Measurements from ENCODE around the gene OR2A1. TPM values are rescaled to one million over a fixed set of nuclear protein-coding genes. Genes with fewer than 3 reads are reported as not detected.
"Not testable (repeated sequence)": the region's sequence is repeated elsewhere in the genome, so short reads cannot be mapped to it uniquely, and the experiment has no call there.

The OR2A1 gene, protein sequence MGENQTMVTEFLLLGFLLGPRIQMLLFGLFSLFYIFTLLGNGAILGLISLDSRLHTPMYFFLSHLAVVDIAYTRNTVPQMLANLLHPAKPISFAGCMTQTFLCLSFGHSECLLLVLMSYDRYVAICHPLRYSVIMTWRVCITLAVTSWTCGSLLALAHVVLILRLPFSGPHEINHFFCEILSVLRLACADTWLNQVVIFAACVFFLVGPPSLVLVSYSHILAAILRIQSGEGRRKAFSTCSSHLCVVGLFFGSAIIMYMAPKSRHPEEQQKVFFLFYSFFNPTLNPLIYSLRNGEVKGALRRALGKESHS
- total RNA-seq (under 1 TPM in 1 of 2 donors, not detected in 1; under 0.01 TPM), polyA plus RNA-seq (under 1 TPM; 0.01 to 0.08 TPM)

DNA sequence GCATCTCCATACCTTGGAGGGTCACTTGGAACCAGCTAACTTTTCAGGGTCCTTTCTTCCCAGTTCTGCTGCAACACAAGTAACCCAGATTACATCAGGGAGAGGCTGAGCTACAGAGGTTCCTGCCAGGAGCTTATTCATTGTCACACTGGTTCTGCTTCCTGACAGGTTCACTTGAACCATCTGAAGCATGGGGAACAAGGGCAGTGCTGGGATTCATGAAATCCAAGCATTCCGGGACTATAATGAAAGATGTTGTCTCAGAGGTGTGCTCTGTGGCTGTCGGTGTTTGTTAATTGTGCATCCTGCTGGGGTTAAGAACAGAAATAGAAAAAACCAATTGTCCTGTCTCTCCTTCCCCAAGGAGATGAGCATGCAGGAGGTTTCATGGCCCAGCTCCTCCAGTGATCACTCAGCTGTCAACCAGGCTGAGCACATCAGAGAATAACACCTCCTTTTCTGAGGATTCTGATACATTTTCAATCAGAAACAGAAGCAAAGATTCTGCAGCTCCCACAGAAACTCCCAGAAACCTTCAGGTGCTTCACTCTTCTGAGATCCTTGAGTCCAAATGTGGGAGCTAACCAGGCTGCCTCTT lies at the start of gene OR2A1:
Gene OR2A1 (plus strand): TSS at position 548 of the 598 bp plus-strand sequence. CDS start 5,706 bp downstream, outside the sequence.
- H3K36me3 ChIP-seq (ENCODE audit: control insufficient read depth in 4 of 4, insufficient read depth in 3 of 4, low read depth in 1 of 4, low read length in 3 of 4); H3K9me3 ChIP-seq (ENCODE audit: control insufficient read depth in 4 of 4, low read length in 3 of 4); H3K4me3 ChIP-seq (ENCODE audit: low read depth in 1 of 3, low read length in 3 of 3); H3K27me3 ChIP-seq (ENCODE audit: control insufficient read depth in 4 of 4, insufficient read depth in 4 of 4, low read length in 3 of 4); H3K9ac ChIP-seq (ENCODE audit: low read depth in 1 of 2, low read length in 2 of 2); H3K4me1 ChIP-seq (ENCODE audit: control insufficient read depth in 4 of 4, insufficient read depth in 4 of 4, low read length in 3 of 4); H3K27ac ChIP-seq (ENCODE audit: low read depth in 1 of 2, low read length in 2 of 2); DNase-seq (ENCODE audit: low spot score): not testable (repeated sequence)
- 93% methylated on average over 1 of the region's 2 CpGs for WGBS

- 96% methylated on average over 6 of the region's 7 CpGs for WGBS
Observed at GRCh38 chr7:144264692-144265091, 47.5 kb upstream of the OR2A1 start, which contains the start of gene OR2A7. Gene OR2A7 (minus strand): TSS chr7:144264792. CDS start chr7:144259628, 5,164 bp downstream.

DNA sequence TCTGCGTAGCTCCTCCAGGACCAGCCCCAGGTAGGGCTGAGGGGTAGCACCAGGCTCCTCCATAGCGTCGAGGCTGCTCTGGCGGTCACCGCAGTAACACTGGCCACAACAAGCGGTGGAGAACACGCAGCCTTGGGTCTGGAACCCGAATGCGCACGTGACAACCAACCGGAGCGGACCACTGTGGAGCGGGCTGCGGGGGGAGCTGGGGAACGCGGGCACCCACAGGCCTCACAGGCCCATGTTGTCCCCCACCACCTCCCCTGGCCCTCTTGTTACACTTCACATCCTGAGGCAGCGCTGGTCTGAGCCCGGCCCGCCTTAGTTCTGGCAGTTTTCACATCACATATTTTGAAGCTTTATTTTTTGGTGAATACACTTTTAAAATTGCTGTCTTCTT lies 43.0 kb upstream of the OR2A1 start, which contains the start of gene CTAGE8:
Gene CTAGE8 (minus strand): TSS at position 101 of the 400 bp plus-strand sequence. CDS start 38 bp downstream, at position 63.
- not testable (repeated sequence) for H3K27me3 ChIP-seq (ENCODE audit: control insufficient read depth in 4 of 4, insufficient read depth in 4 of 4, low read length in 3 of 4); H3K9ac ChIP-seq (ENCODE audit: low read depth in 1 of 2, low read length in 2 of 2); H3K36me3 ChIP-seq (ENCODE audit: control insufficient read depth in 4 of 4, insufficient read depth in 3 of 4, low read depth in 1 of 4, low read length in 3 of 4); H3K4me1 ChIP-seq (ENCODE audit: control insufficient read depth in 4 of 4, insufficient read depth in 4 of 4, low read length in 3 of 4); DNase-seq (ENCODE audit: low spot score); H3K9me3 ChIP-seq (ENCODE audit: control insufficient read depth in 4 of 4, low read length in 3 of 4); H3K27ac ChIP-seq (ENCODE audit: low read depth in 1 of 2, low read length in 2 of 2); H3K4me3 ChIP-seq (ENCODE audit: low read depth in 1 of 3, low read length in 3 of 3)
- WGBS = no CpG with 5 or more reads among the region's 19 CpGs

More at GRCh38 chr7:144264692-144265091, 47.5 kb upstream of the OR2A1 start, which contains the start of gene OR2A7:
- H3K9me3 ChIP-seq (ENCODE audit: control insufficient read depth in 4 of 4, low read length in 3 of 4); DNase-seq (ENCODE audit: low spot score); H3K4me1 ChIP-seq (ENCODE audit: control insufficient read depth in 4 of 4, insufficient read depth in 4 of 4, low read length in 3 of 4); H3K27me3 ChIP-seq (ENCODE audit: control insufficient read depth in 4 of 4, insufficient read depth in 4 of 4, low read length in 3 of 4); H3K4me3 ChIP-seq (ENCODE audit: low read depth in 1 of 3, low read length in 3 of 3); H3K36me3 ChIP-seq (ENCODE audit: control insufficient read depth in 4 of 4, insufficient read depth in 3 of 4, low read depth in 1 of 4, low read length in 3 of 4); H3K27ac ChIP-seq (ENCODE audit: low read depth in 1 of 2, low read length in 2 of 2); H3K9ac ChIP-seq (ENCODE audit: low read depth in 1 of 2, low read length in 2 of 2): not testable (repeated sequence)

DNA sequence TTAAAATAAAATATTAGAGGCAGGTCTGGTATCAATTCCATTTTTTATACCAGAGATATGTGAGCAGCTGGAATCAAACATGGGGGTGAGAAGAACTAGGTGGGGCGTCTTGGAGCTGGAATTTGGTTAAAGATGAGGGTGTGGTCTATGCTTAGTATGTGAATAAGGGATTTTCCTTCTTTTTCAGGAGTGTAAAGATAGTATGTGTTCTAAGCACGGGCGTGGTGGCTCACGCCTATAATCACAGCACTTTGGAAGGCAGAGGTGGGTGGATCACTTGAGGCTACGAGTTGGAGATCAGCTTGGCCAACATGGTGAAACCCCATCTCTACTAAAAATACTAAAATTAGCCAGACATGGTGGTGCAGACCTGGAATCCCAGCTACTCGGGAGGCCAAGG lies 36.9 kb upstream of the OR2A1 start:
- not testable (repeated sequence) for DNase-seq (ENCODE audit: low spot score); H3K9me3 ChIP-seq (ENCODE audit: control insufficient read depth in 4 of 4, low read length in 3 of 4); H3K4me3 ChIP-seq (ENCODE audit: low read depth in 1 of 3, low read length in 3 of 3); H3K27me3 ChIP-seq (ENCODE audit: control insufficient read depth in 4 of 4, insufficient read depth in 4 of 4, low read length in 3 of 4); H3K36me3 ChIP-seq (ENCODE audit: control insufficient read depth in 4 of 4, insufficient read depth in 3 of 4, low read depth in 1 of 4, low read length in 3 of 4); H3K9ac ChIP-seq (ENCODE audit: low read depth in 1 of 2, low read length in 2 of 2); H3K27ac ChIP-seq (ENCODE audit: low read depth in 1 of 2, low read length in 2 of 2); H3K4me1 ChIP-seq (ENCODE audit: control insufficient read depth in 4 of 4, insufficient read depth in 4 of 4, low read length in 3 of 4)
- 93% methylated on average over 4 of the region's 6 CpGs for WGBS

GRCh38 chr7:144280010-144280409 lies 32.2 kb upstream of the OR2A1 start:
- DNase-seq (ENCODE audit: low spot score); H3K9ac ChIP-seq (ENCODE audit: low read depth in 1 of 2, low read length in 2 of 2); H3K4me3 ChIP-seq (ENCODE audit: low read depth in 1 of 3, low read length in 3 of 3); H3K27ac ChIP-seq (ENCODE audit: low read depth in 1 of 2, low read length in 2 of 2); H3K4me1 ChIP-seq (ENCODE audit: control insufficient read depth in 4 of 4, insufficient read depth in 4 of 4, low read length in 3 of 4); H3K9me3 ChIP-seq (ENCODE audit: control insufficient read depth in 4 of 4, low read length in 3 of 4); H3K36me3 ChIP-seq (ENCODE audit: control insufficient read depth in 4 of 4, insufficient read depth in 3 of 4, low read depth in 1 of 4, low read length in 3 of 4); H3K27me3 ChIP-seq (ENCODE audit: control insufficient read depth in 4 of 4, insufficient read depth in 4 of 4, low read length in 3 of 4): not testable (repeated sequence)
- over 99% methylated on average over 3 of the region's 6 CpGs for WGBS

DNA sequence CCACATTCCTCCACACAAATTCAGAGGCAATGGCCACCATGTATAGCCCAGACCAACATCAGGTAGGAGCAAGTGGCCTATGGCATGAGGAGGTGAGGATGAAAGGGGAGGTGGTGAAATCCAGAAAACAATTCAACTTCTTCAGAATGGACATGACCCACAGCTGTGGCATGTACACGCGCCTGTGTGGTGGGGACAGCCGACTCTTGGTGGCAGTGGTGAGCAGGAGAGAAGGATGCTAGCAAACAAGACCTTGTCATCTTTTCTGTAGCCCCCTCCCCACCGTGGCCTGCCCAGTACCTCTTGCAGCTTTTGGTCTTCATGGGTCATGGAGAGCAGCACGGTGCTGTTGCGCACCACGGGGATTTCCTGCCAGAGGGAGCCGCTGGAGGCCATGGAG lies 30.2 kb upstream of the OR2A1 start:
- H3K4me3 ChIP-seq (ENCODE audit: low read depth in 1 of 3, low read length in 3 of 3); H3K9ac ChIP-seq (ENCODE audit: low read depth in 1 of 2, low read length in 2 of 2); H3K27me3 ChIP-seq (ENCODE audit: control insufficient read depth in 4 of 4, insufficient read depth in 4 of 4, low read length in 3 of 4); H3K27ac ChIP-seq (ENCODE audit: low read depth in 1 of 2, low read length in 2 of 2); H3K36me3 ChIP-seq (ENCODE audit: control insufficient read depth in 4 of 4, insufficient read depth in 3 of 4, low read depth in 1 of 4, low read length in 3 of 4); DNase-seq (ENCODE audit: low spot score); H3K4me1 ChIP-seq (ENCODE audit: control insufficient read depth in 4 of 4, insufficient read depth in 4 of 4, low read length in 3 of 4); H3K9me3 ChIP-seq (ENCODE audit: control insufficient read depth in 4 of 4, low read length in 3 of 4): not testable (repeated sequence)
- no CpG with 5 or more reads among the region's 8 CpGs for WGBS

DNA sequence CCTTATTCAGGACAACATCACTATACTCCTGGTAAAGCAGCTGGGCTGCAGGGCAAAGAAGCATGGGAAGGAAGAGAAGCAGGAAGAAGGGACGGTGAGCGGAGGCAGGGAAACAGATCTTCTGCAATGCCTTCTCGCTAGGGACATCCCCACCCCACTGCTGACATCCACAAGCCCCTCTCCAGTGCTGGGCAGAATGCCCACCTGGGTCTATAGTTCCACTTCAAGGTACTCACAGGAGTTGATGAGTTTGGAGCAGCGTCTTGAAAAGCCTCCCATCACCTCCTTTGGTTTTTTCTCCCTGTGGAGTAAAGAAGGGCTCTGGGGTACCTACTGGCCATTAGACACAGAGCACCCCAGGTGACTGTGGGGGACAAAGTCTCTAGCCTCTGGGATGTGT lies 29.7 kb upstream of the OR2A1 start:
- H3K9me3 ChIP-seq (ENCODE audit: control insufficient read depth in 4 of 4, low read length in 3 of 4); H3K4me3 ChIP-seq (ENCODE audit: low read depth in 1 of 3, low read length in 3 of 3); H3K27me3 ChIP-seq (ENCODE audit: control insufficient read depth in 4 of 4, insufficient read depth in 4 of 4, low read length in 3 of 4); H3K36me3 ChIP-seq (ENCODE audit: control insufficient read depth in 4 of 4, insufficient read depth in 3 of 4, low read depth in 1 of 4, low read length in 3 of 4); H3K27ac ChIP-seq (ENCODE audit: low read depth in 1 of 2, low read length in 2 of 2); H3K9ac ChIP-seq (ENCODE audit: low read depth in 1 of 2, low read length in 2 of 2); DNase-seq (ENCODE audit: low spot score); H3K4me1 ChIP-seq (ENCODE audit: control insufficient read depth in 4 of 4, insufficient read depth in 4 of 4, low read length in 3 of 4): not testable (repeated sequence)
- WGBS = 96% methylated on average over 2 of the region's 4 CpGs

DNA sequence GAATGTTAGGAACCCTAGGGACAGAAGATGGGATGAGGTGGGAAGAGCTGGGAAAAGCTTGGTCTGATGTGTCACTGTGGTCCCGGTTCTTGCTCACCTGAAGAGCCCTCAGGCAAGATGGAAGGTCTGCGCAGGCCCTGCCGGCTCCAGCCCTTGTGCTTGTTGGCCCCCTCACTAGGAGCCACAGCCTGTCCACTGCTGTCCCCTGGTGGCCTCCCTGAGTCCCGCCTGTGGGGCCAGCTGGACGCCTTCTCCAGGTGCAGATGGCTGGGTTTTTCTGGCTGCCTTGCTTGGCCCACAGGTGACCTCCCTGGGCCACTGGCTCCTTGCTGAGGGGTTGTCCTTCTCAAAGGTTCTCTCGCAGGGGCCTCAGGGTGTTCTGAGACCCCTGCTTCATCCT lies 28.5 kb upstream of the OR2A1 start:
- not testable (repeated sequence) for H3K36me3 ChIP-seq (ENCODE audit: control insufficient read depth in 4 of 4, insufficient read depth in 3 of 4, low read depth in 1 of 4, low read length in 3 of 4); H3K27ac ChIP-seq (ENCODE audit: low read depth in 1 of 2, low read length in 2 of 2); H3K9me3 ChIP-seq (ENCODE audit: control insufficient read depth in 4 of 4, low read length in 3 of 4); H3K27me3 ChIP-seq (ENCODE audit: control insufficient read depth in 4 of 4, insufficient read depth in 4 of 4, low read length in 3 of 4); DNase-seq (ENCODE audit: low spot score); H3K4me1 ChIP-seq (ENCODE audit: control insufficient read depth in 4 of 4, insufficient read depth in 4 of 4, low read length in 3 of 4); H3K4me3 ChIP-seq (ENCODE audit: low read depth in 1 of 3, low read length in 3 of 3); H3K9ac ChIP-seq (ENCODE audit: low read depth in 1 of 2, low read length in 2 of 2)
- no CpG with 5 or more reads among the region's 6 CpGs for WGBS

Data from liver (tissue), 9 donors.